HTERT RPE-1 (cell line): ENCODE results near the gene DPF3.

Experiments used
- in situ Hi-C: fragments of 300-500 bp; cut with MboI; formaldehyde crosslinking; loops from 4 replicates; pipeline ENCODE4 v1.14.3; 2020; ENCODE audit warnings: low sequenced_read_pairs

The DPF3 gene

DNA sequence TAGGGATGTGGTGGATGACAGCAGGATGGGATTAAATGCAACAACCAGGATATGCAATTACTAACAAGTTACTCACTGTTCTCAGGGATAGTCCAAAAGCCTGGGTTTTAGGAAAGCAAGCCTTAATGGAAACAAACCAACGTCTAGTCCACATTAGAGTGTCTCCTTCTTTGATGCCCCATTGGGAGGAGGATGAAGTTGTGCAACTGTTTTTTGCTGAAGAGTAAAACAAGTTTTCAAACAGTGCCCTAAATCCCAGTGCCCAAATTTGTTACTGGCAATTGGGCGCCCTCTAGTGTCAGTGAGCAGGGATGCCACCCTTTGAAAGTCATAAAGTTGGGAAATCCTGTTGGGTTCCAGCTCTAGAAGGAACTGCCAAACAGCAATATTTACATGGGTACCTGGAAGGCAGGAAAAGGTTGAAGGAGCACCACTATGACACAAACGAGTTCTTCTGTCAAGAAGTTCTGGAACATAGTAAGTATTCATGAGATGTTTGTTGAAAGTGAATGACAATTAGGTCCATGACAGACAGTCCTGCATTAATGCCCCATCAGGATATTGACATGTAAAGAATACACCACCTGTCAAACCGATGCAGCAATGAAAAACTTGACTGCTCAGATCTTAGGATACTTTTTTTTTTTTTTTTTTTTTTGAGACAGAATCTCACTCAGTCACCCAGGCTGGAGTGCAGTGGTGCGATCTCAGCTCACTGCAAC lies 11.1 kb upstream of the DPF3 start:
- in situ Hi-C loops = no loop called here

DNA sequence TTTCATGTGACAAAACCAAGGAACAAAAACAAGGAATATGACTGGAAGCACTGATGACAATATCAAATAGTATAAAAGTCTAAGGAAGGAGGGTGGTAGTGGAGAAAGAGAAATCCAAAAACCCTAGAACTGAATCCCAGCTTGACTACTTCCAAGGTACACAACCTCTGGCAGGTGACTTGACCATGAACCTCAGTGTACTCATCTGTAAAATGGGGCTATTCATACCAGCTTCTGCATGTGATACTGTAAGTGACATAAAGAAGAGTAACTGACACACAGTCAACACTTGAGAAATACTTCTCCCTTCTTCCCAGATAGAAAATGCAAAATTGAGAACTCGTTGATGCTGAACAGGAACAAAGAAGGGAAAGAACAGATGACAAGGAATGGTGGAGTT lies 10.3 kb upstream of the DPF3 start:
- in situ Hi-C loops = no loop called here

DNA sequence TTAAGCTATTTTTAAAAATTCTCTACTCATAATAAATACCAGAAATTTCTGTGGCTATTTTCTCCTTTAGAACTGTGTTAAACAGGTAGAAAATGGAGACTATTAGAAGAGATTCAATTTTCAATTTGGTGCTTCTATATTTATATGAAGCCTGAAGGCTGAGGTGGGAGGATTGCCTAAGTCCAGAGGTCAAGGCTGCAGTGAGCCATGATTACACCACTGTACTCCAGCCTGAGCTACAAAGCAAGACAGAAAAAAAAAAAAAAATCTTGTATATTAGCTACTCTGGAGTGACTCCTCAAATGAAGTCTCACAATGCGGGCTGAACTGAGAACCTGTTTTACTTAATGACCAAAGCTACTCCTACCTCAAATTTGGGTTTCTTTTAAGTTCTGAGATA lies 9.8 kb upstream of the DPF3 start:
- in situ Hi-C loops = no loop called here

GRCh38 chr14:72902801-72903530 lies 9.1 kb upstream of the DPF3 start:
- in situ Hi-C loops = no loop called here

- in situ Hi-C loops = no loop called here
Measured at GRCh38 chr14:72901361-72901760, 7.5 kb upstream of the DPF3 start.

DNA sequence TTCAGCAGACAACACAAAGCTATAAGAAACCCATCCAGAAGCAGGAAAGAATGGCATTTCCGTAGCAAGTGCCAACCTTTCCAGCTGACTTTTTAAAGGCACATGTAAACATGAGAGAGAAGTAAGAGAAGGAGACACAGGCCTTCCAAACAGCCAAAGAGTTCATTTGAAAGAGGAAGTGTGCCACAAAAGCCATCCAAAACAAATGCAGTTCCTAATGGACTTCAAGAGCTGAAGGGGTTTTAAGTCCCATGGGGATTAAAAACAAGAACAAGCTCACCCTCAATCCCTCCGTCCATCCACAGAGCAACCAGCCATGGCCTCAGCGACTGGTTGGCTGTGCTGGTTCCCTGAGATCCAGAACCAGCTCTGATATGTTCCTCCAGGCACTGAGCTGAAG lies 4.5 kb upstream of the DPF3 start:
- in situ Hi-C loops = no loop called here

DNA sequence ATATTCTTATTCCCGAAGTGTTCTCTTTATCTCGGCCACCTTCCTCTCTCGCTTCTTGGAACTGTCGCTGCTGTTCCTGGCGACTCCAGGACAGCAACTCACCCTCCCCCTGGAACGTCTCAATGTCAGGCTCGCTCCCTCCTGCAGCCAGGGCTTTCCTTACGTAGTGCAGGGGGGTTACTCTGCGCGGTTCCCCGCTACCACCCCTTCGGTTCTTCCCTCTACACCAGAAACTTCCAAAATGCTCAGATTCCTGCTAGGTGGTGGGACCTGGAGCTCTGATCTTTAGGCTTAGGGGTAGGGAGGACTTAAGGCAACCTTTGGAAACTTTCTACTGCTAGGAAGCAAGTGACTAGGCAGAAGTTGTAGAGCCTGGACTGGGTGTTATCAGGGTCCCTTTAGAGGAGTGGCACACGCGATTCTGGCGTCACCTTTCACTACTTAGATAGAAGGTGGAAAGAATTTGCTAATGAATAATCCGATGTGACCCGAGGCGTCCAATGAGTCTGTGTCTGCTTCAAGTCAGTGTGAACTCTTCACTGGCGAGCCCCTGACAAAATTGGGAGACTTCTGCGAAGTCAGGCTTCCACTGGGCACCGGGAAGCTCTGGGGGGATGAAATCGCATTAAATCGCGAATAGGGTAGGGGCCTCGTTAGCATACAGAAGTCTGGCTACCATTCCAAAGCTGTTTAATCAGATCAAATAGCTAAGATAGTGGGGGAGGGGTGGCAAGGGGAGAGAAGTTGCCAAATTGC lies 900 bp upstream of the DPF3 start:
- in situ Hi-C loops = no loop called here

DNA sequence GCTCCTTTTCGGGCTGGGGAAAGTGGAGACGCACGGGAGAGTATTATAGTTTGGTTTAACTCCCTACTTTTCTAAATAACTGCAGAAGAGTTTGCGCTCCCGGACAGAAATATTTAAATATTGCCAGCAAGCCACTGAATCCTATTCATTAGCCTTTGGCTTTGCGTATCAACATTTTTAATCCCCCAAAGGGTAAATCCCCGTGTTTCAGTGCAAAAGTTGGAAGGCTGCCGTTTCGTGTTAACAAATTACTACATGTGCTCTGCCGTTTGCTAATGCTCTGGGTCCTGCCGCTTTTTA lies 372 bp upstream of the DPF3 start:
- in situ Hi-C loops = no loop called here

DNA sequence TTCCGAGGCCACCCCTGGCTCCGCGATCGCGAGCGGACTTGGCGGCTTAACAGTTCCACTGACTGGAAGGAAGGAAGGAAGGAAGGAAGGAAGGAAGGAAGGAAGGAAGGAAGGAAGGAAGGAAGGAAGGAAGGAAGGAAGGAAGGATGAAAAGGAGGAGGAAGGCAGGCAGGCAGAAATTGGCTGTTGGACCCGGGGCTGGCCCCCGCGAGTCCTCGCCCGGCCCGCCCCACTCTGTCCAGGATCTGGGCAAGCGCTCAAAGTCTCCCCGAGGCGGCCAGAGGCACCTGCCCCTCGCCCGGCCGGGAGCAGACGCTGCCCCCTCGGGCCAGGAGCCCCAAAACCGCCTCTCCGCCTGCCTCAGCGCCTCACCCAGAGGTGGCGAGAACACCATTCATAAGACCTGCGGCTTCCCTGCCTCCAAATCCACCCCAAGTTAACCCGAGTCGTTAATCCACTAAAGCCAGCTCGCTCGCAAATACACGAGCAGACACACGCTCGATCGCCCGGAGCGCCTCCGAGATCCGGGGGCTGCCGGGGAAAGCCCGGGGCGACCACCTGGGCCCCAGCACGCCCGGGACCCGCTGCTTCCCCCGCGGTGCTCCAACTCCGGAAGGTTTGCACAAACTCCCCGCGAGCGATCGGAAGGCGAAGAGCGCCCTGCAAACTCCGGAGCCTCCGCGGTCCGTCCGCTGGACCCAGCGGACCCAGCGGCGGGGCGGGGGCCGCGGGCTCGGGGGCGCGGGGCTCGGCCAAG lies 844 bp downstream of the DPF3 start:
- in situ Hi-C loops = no loop called here

- in situ Hi-C loops = no loop called here
Measured at GRCh38 chr14:72892103-72892878, 1.6 kb downstream of the DPF3 start.

- in situ Hi-C loops = no loop called here
Measured at GRCh38 chr14:72891666-72892102, 2.2 kb downstream of the DPF3 start.

GRCh38 chr14:72889366-72889765 lies 4.5 kb downstream of the DPF3 start:
- in situ Hi-C loops = no loop called here

- in situ Hi-C loops = no loop called here
Measured at GRCh38 chr14:72888636-72889201, 5.2 kb downstream of the DPF3 start.

GRCh38 chr14:72888192-72888591 lies 5.7 kb downstream of the DPF3 start:
- in situ Hi-C loops = no loop called here

DNA sequence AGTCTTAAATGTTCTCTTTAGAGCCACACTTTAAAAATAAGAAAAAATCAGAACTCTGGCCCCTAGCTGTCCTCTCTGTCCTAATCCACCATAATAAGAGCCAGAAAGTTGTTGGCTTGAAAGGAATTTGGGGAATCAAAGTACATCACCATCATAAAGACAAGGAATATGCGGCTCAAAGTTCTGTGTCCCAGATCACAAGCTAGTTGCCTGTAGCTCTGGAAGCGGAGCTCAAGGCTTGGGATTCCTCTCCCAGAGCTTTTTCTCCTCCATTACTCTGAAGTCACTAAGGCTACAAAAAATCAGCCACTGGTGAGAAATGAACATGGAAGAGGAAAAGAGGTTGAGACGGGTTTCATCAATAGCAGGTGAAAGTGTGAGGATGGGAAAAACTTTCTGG lies 6.4 kb downstream of the DPF3 start:
- in situ Hi-C loops = no loop called here

GRCh38 chr14:72884386-72884785 lies 9.5 kb downstream of the DPF3 start:
- in situ Hi-C loops = no loop called here

DNA sequence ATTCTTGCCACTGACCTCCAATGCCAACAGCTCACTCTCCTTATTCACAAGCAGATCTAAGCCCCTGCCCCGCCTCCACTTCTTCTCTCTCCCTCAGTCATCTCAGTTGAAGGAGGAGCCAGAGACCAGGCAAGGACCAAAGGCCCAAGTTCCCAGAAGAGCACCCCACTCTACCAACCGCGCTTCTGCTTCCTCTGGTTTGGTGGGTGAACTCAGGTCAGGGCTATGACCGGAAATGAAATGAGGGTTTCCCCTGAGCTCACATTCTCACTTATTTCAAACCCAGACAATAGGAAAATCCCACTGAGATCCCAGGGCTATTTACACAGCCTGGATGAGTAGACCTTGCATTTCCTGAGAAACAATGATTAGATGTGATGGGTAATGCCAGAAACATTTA lies 9.9 kb downstream of the DPF3 start:
- in situ Hi-C loops = no loop called here

DNA sequence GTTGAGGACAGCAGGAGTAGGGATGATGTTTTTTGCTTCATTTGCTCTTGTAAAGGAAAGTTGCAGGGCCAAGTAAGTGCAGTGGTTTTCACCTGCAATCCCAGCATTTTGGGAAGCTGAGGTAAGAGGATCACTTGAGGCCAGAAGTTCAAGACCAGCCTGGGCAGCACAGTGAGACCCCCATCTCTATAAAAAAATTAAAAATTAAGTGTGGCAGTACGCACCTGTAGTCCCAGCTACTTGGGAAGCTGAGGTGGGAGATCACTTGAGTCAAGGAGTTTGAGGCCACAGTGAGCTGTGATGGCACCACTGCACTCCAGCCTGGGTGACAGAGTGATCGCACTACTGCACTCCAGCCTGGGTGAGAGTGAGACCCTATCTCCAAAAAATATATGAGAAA lies 10.8 kb downstream of the DPF3 start:
- in situ Hi-C loops = no loop called here

GRCh38 chr14:72882463-72882862 lies 11.4 kb downstream of the DPF3 start:
- in situ Hi-C loops = no loop called here

GRCh38 chr14:72882047-72882446 lies 11.9 kb downstream of the DPF3 start:
- in situ Hi-C loops = no loop called here
